Fibroblast of lung (primary cell): ENCODE measurements around the gene SHISA9. TPM values are rescaled to one million over a fixed set of nuclear protein-coding genes. Genes with fewer than 3 reads are reported as not detected.

Experiments used
- DNase-seq, 2 donors: peaks; one replicate each; pipeline versions ENCODE4 v3.0.0 to v3.0.0-alpha.2; 2010; ENCODE audit warnings: low read depth in 2 of 2
- H2AFZ ChIP-seq: 2 replicates; pipeline ENCODE4 v1.5.1; 2012; ENCODE audit warnings: low read length, control low read depth, inconsistent platforms
- H3K27ac ChIP-seq: 2 replicates; pipeline ENCODE4 v1.5.1; 2011; ENCODE audit warnings: low read length, control low read depth; ENCODE audit not compliant: insufficient read depth
- H3K27me3 ChIP-seq: 2 replicates; pipeline ENCODE4 v1.5.1; 2011; ENCODE audit warnings: mild to moderate bottlenecking, low read length; ENCODE audit not compliant: control insufficient read depth, insufficient read depth
- H3K36me3 ChIP-seq: 2 replicates; pipeline ENCODE4 v1.5.1; 2011; ENCODE audit warnings: low read length; ENCODE audit not compliant: control insufficient read depth, insufficient read depth
- H3K4me1 ChIP-seq: 2 replicates; pipeline ENCODE4 v1.5.1; 2011; ENCODE audit warnings: low read length; ENCODE audit not compliant: control insufficient read depth, insufficient read depth; ENCODE audit errors: extremely low read depth
- H3K4me2 ChIP-seq: 2 replicates; pipeline ENCODE4 v1.5.1; 2011; ENCODE audit warnings: low read length, control low read depth; ENCODE audit not compliant: insufficient read depth; ENCODE audit errors: extremely low read depth
- H3K4me3 ChIP-seq, 4 experiments: fragments of 200-600 bp in 1 of 4; sonication (generic) in 1 of 4; replicated peaks in 1 of 4; 2 replicates each; pipeline ENCODE4 v1.5.1; 2011 to 2016; ENCODE audit warnings: low read length in 4 of 4, low read depth in 3 of 4, mild to moderate bottlenecking in 3 of 4, control low read depth in 2 of 4, inconsistent platforms in 1 of 4, mixed read lengths in 1 of 4; ENCODE audit not compliant: insufficient read depth in 1 of 4; ENCODE audit errors: control extremely low read depth in 1 of 4
- H3K79me2 ChIP-seq: 2 replicates; pipeline ENCODE4 v1.5.1; 2012; ENCODE audit warnings: mild to moderate bottlenecking, low read length, inconsistent platforms; ENCODE audit not compliant: control insufficient read depth, insufficient read depth
- H3K9ac ChIP-seq: 2 replicates; pipeline ENCODE4 v1.5.1; 2011; ENCODE audit warnings: mild to moderate bottlenecking, low read length, control low read depth; ENCODE audit not compliant: insufficient read depth
- H3K9me3 ChIP-seq: 2 replicates; pipeline ENCODE4 v1.5.1; 2012; ENCODE audit warnings: low read depth, low read length; ENCODE audit not compliant: control insufficient read depth, insufficient read depth
- H4K20me1 ChIP-seq: 2 replicates; pipeline ENCODE4 v1.5.1; 2011; ENCODE audit warnings: low read length; ENCODE audit not compliant: control insufficient read depth, insufficient read depth; ENCODE audit errors: extremely low read depth
- EZH2 ChIP-seq: IDR thresholded peaks from 2 replicates; pipeline ENCODE4 v1.5.1; 2012; ENCODE audit warnings: low read length, control low read depth, mild to moderate bottlenecking; ENCODE audit errors: missing control alignments
- polyA plus RNA-seq, 2 donors: library from polyadenylated mRNA; depleted of rRNA in 1 of 2; stranded (reverse) in 1 of 2; unstranded in 1 of 2; fragments of >200 nt; gene quantifications; 2 replicates each; pipeline ENCODE4 v1.2.1, GENCODE V29; 2011 to 2012; ENCODE audit warnings: missing spikeins in 1 of 2
- total RNA-seq: library from RNA; depleted of rRNA; stranded (reverse); fragments of >200 nt; gene quantifications from 2 replicates; pipeline ENCODE4 v1.2.1, GENCODE V29; 2014
- TF ChIP-seq, protein P1 (sequence below), 2 donors: IDR thresholded peaks in 1 of 2; conservative IDR thresholded peaks in 1 of 2; 1 replicate in 1 of 2; 2 replicates in 1 of 2; pipeline ENCODE4 v1.5.1; 2011 to 2012; ENCODE audit warnings: low read length in 2 of 2, control low read depth in 1 of 2, inconsistent platforms in 1 of 2, low read depth in 1 of 2, mild to moderate bottlenecking in 1 of 2

The SHISA9 gene
- total and polyA plus RNA-seq, 2 donors (not counting 1 experiment from before 2014, with no cell fraction given): not detected

DNA sequence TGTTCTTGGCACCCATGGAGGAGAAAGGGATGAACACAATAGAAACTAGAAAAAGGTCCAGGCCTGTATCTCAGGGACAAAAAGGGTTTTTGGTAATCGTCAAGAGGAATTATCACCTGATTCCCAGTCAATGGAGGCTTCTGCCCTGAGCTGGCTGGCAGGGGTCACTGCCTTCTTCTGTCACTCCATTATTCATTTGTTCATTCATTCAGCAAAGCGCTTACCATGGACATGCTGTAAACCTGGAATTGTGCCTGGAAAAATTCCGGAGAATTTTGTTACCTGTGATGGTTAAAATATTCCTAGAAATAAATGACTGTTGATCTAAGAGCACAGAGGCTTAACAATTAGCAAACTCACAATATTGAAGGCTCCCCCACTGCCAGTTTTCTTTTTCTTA lies 212.3 kb downstream of the SHISA9 start:
- H3K27ac ChIP-seq: no peak overlapping the region
- H4K20me1 ChIP-seq: no peaks in the 10 kb centered on the region

DNA sequence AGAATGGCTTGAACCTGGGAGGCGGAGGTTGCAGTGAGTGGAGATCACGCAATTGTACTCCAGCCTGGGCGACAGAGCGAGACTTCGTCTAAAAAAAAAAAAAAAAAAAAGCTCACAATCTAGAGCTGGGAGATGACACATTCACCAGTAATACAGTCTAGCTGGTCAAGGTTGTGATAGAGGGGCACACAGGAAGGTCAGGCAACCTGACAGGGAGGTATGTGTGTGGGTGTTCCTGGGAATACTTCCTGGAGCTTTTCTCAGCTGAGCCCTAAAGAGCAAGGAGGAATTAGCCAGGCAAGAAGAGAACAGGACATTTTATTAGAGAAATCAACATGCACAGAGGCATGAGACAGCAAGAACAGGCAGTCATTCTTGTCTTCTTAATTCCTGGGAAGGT lies 216.7 kb downstream of the SHISA9 start:
- Histone ChIP-seq H3K27ac (no peak overlapping the region), H3K4me3 (no peak overlapping the region), H3K79me2 (no peaks in the 10 kb centered on the region), H3K4me2 (no peak overlapping the region), H3K36me3 (no peaks in the 10 kb centered on the region), H3K9ac (no peak overlapping the region), H3K9me3 (no peaks in the 10 kb centered on the region), H3K4me1 (no peaks in the 10 kb centered on the region), H3K27me3 (no peaks in the 10 kb centered on the region), H2AFZ (no peak overlapping the region), H4K20me1 (no peaks in the 10 kb centered on the region)
- no peak for DNase-seq
- TF ChIP-seq, protein P1, sequence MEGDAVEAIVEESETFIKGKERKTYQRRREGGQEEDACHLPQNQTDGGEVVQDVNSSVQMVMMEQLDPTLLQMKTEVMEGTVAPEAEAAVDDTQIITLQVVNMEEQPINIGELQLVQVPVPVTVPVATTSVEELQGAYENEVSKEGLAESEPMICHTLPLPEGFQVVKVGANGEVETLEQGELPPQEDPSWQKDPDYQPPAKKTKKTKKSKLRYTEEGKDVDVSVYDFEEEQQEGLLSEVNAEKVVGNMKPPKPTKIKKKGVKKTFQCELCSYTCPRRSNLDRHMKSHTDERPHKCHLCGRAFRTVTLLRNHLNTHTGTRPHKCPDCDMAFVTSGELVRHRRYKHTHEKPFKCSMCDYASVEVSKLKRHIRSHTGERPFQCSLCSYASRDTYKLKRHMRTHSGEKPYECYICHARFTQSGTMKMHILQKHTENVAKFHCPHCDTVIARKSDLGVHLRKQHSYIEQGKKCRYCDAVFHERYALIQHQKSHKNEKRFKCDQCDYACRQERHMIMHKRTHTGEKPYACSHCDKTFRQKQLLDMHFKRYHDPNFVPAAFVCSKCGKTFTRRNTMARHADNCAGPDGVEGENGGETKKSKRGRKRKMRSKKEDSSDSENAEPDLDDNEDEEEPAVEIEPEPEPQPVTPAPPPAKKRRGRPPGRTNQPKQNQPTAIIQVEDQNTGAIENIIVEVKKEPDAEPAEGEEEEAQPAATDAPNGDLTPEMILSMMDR (conservative IDR thresholded peaks at IDR 0.05 in 1 of 2, IDR thresholded peaks at IDR 0.05 in 1 of 2; ENCODE audit: low read depth in 1 of 2, low read length in 2 of 2): no peak
- TF ChIP-seq EZH2: no peak

More for the DNA sequence above, 212.3 kb downstream of the SHISA9 start:
- Histone ChIP-seq H2AFZ (no peak overlapping the region), H3K79me2 (no peaks in the 10 kb centered on the region), H3K4me3 (no peak overlapping the region), H3K9ac (no peak overlapping the region), H3K36me3 (no peaks in the 10 kb centered on the region), H3K4me1 (no peaks in the 10 kb centered on the region), H3K9me3 (no peaks in the 10 kb centered on the region), H3K27me3 (no peaks in the 10 kb centered on the region), H3K4me2 (no peak overlapping the region)
- TF ChIP-seq, protein P1 (conservative IDR thresholded peaks at IDR 0.05 in 1 of 2, IDR thresholded peaks at IDR 0.05 in 1 of 2; ENCODE audit: low read depth in 1 of 2, low read length in 2 of 2): no peak
- TF ChIP-seq EZH2: no peak
- no peak for DNase-seq

DNA sequence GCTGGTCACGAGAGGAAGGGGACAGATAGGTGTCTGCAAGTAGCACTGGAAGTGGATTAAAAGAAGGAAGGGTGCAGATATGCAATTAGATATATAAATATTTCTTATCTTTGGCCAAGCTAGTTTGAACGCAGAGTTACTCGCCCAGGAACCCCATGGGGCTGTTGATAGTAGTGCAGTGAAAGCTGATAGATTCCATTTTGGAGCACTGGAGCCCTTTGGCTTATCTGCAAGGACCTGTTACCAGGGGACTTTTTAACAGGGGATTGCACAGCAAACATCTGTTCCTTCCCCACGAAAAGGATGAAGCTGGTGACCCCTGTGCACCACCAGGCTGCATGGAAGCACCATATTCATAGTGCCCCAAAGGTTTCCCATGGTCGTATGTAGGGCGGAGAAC lies 218.7 kb downstream of the SHISA9 start:
- Histone ChIP-seq H3K9me3 (no peaks in the 10 kb centered on the region), H4K20me1 (no peaks in the 10 kb centered on the region), H3K9ac (no peak overlapping the region), H3K4me1 (no peaks in the 10 kb centered on the region), H3K4me3 (no peak overlapping the region), H3K4me2 (no peak overlapping the region), H3K79me2 (no peaks in the 10 kb centered on the region), H3K36me3 (no peaks in the 10 kb centered on the region), H3K27me3 (no peaks in the 10 kb centered on the region), H3K27ac (no peak overlapping the region), H2AFZ (no peak overlapping the region)
- no peak for DNase-seq
- TF ChIP-seq EZH2: no peak
- TF ChIP-seq, protein P1 (conservative IDR thresholded peaks at IDR 0.05 in 1 of 2, IDR thresholded peaks at IDR 0.05 in 1 of 2; ENCODE audit: low read depth in 1 of 2, low read length in 2 of 2): no peak
